Measurements from ENCODE around the gene DEF6.

The DEF6 gene

GRCh38 chr6:35351422-35351821 is 53.8 kb downstream of the DEF6 start:
- DNase-seq, result no peak

- no peak for DNase-seq
These were observed 55.1 kb downstream of the DEF6 start for GRCh38 chr6:35352735-35353134.

GRCh38 chr6:35354361-35355135 is 56.9 kb downstream of the DEF6 start:
- peak; percentile 26 for DNase-seq

- no peak for DNase-seq
These were observed 58.8 kb downstream of the DEF6 start for GRCh38 chr6:35356391-35356790.

- no peak for DNase-seq
These were observed 60.1 kb downstream of the DEF6 start for GRCh38 chr6:35357677-35358076.

GRCh38 chr6:35358086-35358485 is 60.5 kb downstream of the DEF6 start:
- no peak for DNase-seq

GRCh38 chr6:35359346-35359743 is 61.7 kb downstream of the DEF6 start:
- DNase-seq, result no peak

- DNase-seq, result no peak
These were observed 62.2 kb downstream of the DEF6 start for GRCh38 chr6:35359744-35360348.

GRCh38 chr6:35360349-35361138 is 62.9 kb downstream of the DEF6 start:
- no peak for DNase-seq

GRCh38 chr6:35362200-35362599 is 64.6 kb downstream of the DEF6 start:
- no peak for DNase-seq

GRCh38 chr6:35363293-35363750 is 65.7 kb downstream of the DEF6 start:
- no peak for DNase-seq

- peak; percentile 24 for DNase-seq
These were observed 68.1 kb downstream of the DEF6 start for GRCh38 chr6:35365594-35366203.

- DNase-seq, result no peak
These were observed 68.6 kb downstream of the DEF6 start for GRCh38 chr6:35366204-35366596.

- no peak for DNase-seq
These were observed 70.0 kb downstream of the DEF6 start for GRCh38 chr6:35367646-35368037.

- DNase-seq, result peak; percentile 54
These were observed 70.6 kb downstream of the DEF6 start for GRCh38 chr6:35368038-35368887.

GRCh38 chr6:35370124-35370741 is 72.6 kb downstream of the DEF6 start:
- peak; percentile 97 for DNase-seq

GRCh38 chr6:35370785-35371493 is 73.3 kb downstream of the DEF6 start:
- DNase-seq, result no peak

Data from HCEC 1CT (cell line).